OCI-LY7 (cell line): Measurements from ENCODE around the gene ITK.

Experiments used
- EZH2phosphoT487 ChIP-seq: fragments of 200-600 bp; sonication (generic); IDR thresholded peaks from 2 replicates; pipeline ENCODE4 v1.6.1; 2018; ENCODE audit warnings: low read depth, borderline replicate concordance, mild to moderate bottlenecking, mixed run types, antibody characterized with exemption, low read length, moderate library complexity, mixed read lengths
- TF ChIP-seq, protein P1 (sequence below): fragments of 200-600 bp; sonication (generic); conservative IDR thresholded peaks from 2 replicates; pipeline ENCODE4 v1.5.1; 2014; ENCODE audit warnings: mild to moderate bottlenecking, antibody characterized with exemption, low read length, moderate library complexity, mixed read lengths

GRCh38 chr5:157213527-157214243 lies 33.0 kb downstream of the ITK start:
- TF ChIP-seq, protein P1, sequence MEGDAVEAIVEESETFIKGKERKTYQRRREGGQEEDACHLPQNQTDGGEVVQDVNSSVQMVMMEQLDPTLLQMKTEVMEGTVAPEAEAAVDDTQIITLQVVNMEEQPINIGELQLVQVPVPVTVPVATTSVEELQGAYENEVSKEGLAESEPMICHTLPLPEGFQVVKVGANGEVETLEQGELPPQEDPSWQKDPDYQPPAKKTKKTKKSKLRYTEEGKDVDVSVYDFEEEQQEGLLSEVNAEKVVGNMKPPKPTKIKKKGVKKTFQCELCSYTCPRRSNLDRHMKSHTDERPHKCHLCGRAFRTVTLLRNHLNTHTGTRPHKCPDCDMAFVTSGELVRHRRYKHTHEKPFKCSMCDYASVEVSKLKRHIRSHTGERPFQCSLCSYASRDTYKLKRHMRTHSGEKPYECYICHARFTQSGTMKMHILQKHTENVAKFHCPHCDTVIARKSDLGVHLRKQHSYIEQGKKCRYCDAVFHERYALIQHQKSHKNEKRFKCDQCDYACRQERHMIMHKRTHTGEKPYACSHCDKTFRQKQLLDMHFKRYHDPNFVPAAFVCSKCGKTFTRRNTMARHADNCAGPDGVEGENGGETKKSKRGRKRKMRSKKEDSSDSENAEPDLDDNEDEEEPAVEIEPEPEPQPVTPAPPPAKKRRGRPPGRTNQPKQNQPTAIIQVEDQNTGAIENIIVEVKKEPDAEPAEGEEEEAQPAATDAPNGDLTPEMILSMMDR: no peak
- no peak for TF ChIP-seq EZH2phosphoT487
